ENCODE measurements around the gene CANT1. TPM values are rescaled to one million over a fixed set of nuclear protein-coding genes. Genes with fewer than 3 reads are reported as not detected.
A peak's percentile ranks its signal among the peaks of the same experiment; 100 is the strongest.

CANT1 gene
- total RNA-seq, 1 donor = 49.2 TPM

- Histone ChIP-seq H3K79me2 (ENCODE audit: insufficient read depth, low read length) (peaks cover 62% of the 10 kb centered on the region), H3K4me2 (ENCODE audit: insufficient read depth, low read length) (no peak overlapping the region), H2AFZ (ENCODE audit: low read length) (no peak overlapping the region), H3K4me3 (ENCODE audit: insufficient read depth, low read length) (no peak overlapping the region), H3K27ac (ENCODE audit: low read depth, low read length) (no peak overlapping the region), H3K9me3 (ENCODE audit: low read depth, low read length) (no peaks in the 10 kb centered on the region), H4K20me1 (ENCODE audit: insufficient read depth, low read length) (peaks cover 28% of the 10 kb centered on the region), H3K36me3 (ENCODE audit: insufficient read depth, low read length) (peaks cover 64% of the 10 kb centered on the region), H3K4me1 (ENCODE audit: insufficient read depth, low read length) (peaks cover 5% of the 10 kb centered on the region), H3K27me3 (ENCODE audit: insufficient read depth, low read length) (no peaks in the 10 kb centered on the region)
- peak; percentile 77 for TF ChIP-seq CTCF (IDR thresholded peaks at IDR 0.05; ENCODE audit: extremely low read depth, low read depth, low read length)
- DNase-seq (ENCODE audit: insufficient read length, low spot score, missing footprints) = peak; percentile 94
Measured at GRCh38 chr17:78993241-78993956, 16.2 kb downstream of the CANT1 start.

GRCh38 chr17:78992542-78993212 is 16.9 kb downstream of the CANT1 start:
- Histone ChIP-seq H4K20me1 (ENCODE audit: insufficient read depth, low read length) (peaks cover 21% of the 10 kb centered on the region), H3K4me3 (ENCODE audit: insufficient read depth, low read length) (no peak overlapping the region), H3K9me3 (ENCODE audit: low read depth, low read length) (no peaks in the 10 kb centered on the region), H3K27me3 (ENCODE audit: insufficient read depth, low read length) (no peaks in the 10 kb centered on the region), H3K79me2 (ENCODE audit: insufficient read depth, low read length) (peaks cover 55% of the 10 kb centered on the region), H3K27ac (ENCODE audit: low read depth, low read length) (no peak overlapping the region), H3K4me1 (ENCODE audit: insufficient read depth, low read length) (no peaks in the 10 kb centered on the region), H2AFZ (ENCODE audit: low read length) (no peak overlapping the region), H3K36me3 (ENCODE audit: insufficient read depth, low read length) (peaks cover 64% of the 10 kb centered on the region), H3K4me2 (ENCODE audit: insufficient read depth, low read length) (no peak overlapping the region)
- DNase-seq (ENCODE audit: insufficient read length, low spot score, missing footprints) = peak; percentile 32
- TF ChIP-seq CTCF (IDR thresholded peaks at IDR 0.05; ENCODE audit: extremely low read depth, low read depth, low read length) = no peak

- Histone ChIP-seq H3K4me3 (ENCODE audit: insufficient read depth, low read length) (no peak overlapping the region), H3K27me3 (ENCODE audit: insufficient read depth, low read length) (no peaks in the 10 kb centered on the region), H3K4me1 (ENCODE audit: insufficient read depth, low read length) (peaks cover 2% of the 10 kb centered on the region), H3K27ac (ENCODE audit: low read depth, low read length) (no peak overlapping the region), H3K79me2 (ENCODE audit: insufficient read depth, low read length) (peaks cover 50% of the 10 kb centered on the region), H3K9me3 (ENCODE audit: low read depth, low read length) (no peaks in the 10 kb centered on the region), H2AFZ (ENCODE audit: low read length) (no peak overlapping the region), H3K36me3 (ENCODE audit: insufficient read depth, low read length) (peaks cover 59% of the 10 kb centered on the region), H4K20me1 (ENCODE audit: insufficient read depth, low read length) (peaks cover 21% of the 10 kb centered on the region), H3K4me2 (ENCODE audit: insufficient read depth, low read length) (no peak overlapping the region)
- TF ChIP-seq CTCF (IDR thresholded peaks at IDR 0.05; ENCODE audit: extremely low read depth, low read depth, low read length) = no peak
- peak; percentile 59 for DNase-seq (ENCODE audit: insufficient read length, low spot score, missing footprints)
Measured at GRCh38 chr17:78991906-78992532, 17.5 kb downstream of the CANT1 start.
